ENCODE data around the gene IRAK2.

IRAK2 gene

GRCh38 chr3:10287936-10288574 lies 123.3 kb downstream of the IRAK2 start:
- Histone ChIP-seq H3K36me3 (ENCODE audit: insufficient read depth, low read length) (no peaks in the 10 kb centered on the region), H3K4me3 (no peak overlapping the region), H3K9me3 (ENCODE audit: low read depth, low read length) (no peaks in the 10 kb centered on the region), H3K9ac (ENCODE audit: insufficient read length) (no peak overlapping the region), H3K27ac (no peak overlapping the region)
- no peak for DNase-seq (ENCODE audit: low read depth, low spot score)
- TF ChIP-seq FOXP2 (optimal IDR thresholded peaks at IDR 0.05; ENCODE audit: control extremely low read depth, extremely low read length, insufficient read depth) (no peak), EZH2 (IDR thresholded peaks at IDR 0.05) (no peak), POLR2AphosphoS5 (IDR thresholded peaks at IDR 0.05; ENCODE audit: borderline replicate concordance, low read depth, low read length) (no peak)

DNA sequence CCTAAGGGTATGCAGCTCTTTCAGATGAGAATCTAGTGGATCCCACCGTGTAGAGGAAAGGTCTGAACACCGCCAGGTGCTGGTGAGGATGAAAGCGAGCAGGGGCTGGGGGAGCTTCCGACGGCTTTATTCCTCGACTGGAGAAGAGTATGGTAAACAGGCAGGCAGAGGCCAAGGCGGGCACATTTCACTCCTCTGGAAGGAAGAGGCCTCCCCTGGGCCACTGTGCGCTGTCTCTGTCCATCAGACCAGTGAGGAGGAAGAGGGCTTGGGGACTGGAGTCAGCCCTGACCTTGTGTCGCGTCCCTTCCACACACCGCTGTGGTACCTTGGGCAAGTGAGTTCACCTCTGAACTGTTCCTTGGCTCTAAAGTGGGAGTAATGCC lies 123.8 kb downstream of the IRAK2 start:
- Histone ChIP-seq H3K9me3 (ENCODE audit: low read depth, low read length) (no peaks in the 10 kb centered on the region), H3K27ac (no peak overlapping the region), H3K36me3 (ENCODE audit: insufficient read depth, low read length) (no peaks in the 10 kb centered on the region), H3K9ac (ENCODE audit: insufficient read length) (no peak overlapping the region), H3K4me3 (no peak overlapping the region)
- TF ChIP-seq EZH2 (IDR thresholded peaks at IDR 0.05) (no peak), FOXP2 (optimal IDR thresholded peaks at IDR 0.05; ENCODE audit: control extremely low read depth, extremely low read length, insufficient read depth) (no peak), POLR2AphosphoS5 (IDR thresholded peaks at IDR 0.05; ENCODE audit: borderline replicate concordance, low read depth, low read length) (no peak)
- DNase-seq (ENCODE audit: low read depth, low spot score) = no peak

DNA sequence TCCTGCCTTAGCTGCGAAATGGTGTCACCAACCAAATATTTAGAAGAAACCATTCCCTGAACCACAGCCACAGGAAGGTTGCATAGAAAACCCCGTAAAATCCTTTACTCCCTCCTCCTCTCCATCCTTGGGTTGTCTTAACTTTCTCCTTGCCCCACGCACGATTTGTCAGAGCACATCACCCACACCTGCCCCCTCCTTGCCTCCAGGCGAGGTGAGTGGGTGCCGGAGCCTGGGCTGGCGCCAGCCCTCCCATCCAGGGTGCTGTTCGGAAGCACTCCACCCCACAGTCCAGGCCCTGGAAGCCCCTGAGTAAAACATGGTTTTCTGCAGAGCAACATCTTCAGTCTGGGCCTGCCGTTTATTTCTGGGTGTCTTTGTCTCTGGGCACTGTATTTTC lies 124.4 kb downstream of the IRAK2 start:
- H3K9ac ChIP-seq (ENCODE audit: insufficient read length) = no peak overlapping the region
- no peak overlapping the region for H3K27ac ChIP-seq
- H3K36me3 ChIP-seq (ENCODE audit: insufficient read depth, low read length) = no peaks in the 10 kb centered on the region
- TF ChIP-seq EZH2 (IDR thresholded peaks at IDR 0.05) = no peak
- no peak for TF ChIP-seq POLR2AphosphoS5 (IDR thresholded peaks at IDR 0.05; ENCODE audit: borderline replicate concordance, low read depth, low read length)
- no peak for TF ChIP-seq FOXP2 (optimal IDR thresholded peaks at IDR 0.05; ENCODE audit: control extremely low read depth, extremely low read length, insufficient read depth)
- no peaks in the 10 kb centered on the region for H3K9me3 ChIP-seq (ENCODE audit: low read depth, low read length)
- H3K4me3 ChIP-seq = no peak overlapping the region
- no peak for DNase-seq (ENCODE audit: low read depth, low spot score)

DNA sequence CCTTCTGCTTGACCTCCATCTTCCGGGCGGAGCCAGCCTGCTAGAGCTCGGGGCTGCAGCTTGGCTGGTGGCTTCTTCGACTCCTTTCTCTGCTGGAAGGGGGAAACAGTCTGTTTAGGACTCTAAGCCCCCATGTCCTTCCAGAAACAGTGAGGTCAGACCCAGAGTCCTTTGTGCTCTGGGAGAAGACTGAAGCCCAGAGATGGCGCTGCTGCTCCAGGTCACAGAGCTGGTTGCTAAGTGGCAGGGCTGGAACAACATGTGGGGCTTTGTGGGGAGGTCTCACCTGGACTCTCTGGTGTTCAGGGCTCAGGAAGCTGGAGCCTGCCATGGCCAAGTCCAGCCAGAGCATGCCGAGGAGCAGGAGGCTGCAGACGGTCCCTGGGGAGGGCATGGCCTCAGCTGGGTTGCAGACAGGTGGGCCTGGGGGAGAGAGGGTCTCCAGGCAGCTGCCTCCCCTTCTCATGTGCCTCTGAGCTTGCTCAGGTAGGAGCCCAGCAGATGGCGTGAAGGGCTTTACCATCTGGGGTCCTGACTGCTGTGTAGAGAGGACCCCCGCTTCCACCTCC lies 125.2 kb downstream of the IRAK2 start:
- Histone ChIP-seq H3K36me3 (ENCODE audit: insufficient read depth, low read length) (no peaks in the 10 kb centered on the region), H3K27ac (no peak overlapping the region), H3K9me3 (ENCODE audit: low read depth, low read length) (no peaks in the 10 kb centered on the region), H3K9ac (ENCODE audit: insufficient read length) (no peak overlapping the region), H3K4me3 (no peak overlapping the region)
- no peak for TF ChIP-seq POLR2AphosphoS5 (IDR thresholded peaks at IDR 0.05; ENCODE audit: borderline replicate concordance, low read depth, low read length)
- TF ChIP-seq FOXP2 (optimal IDR thresholded peaks at IDR 0.05; ENCODE audit: control extremely low read depth, extremely low read length, insufficient read depth) = no peak
- no peak for TF ChIP-seq EZH2 (IDR thresholded peaks at IDR 0.05)
- DNase-seq (ENCODE audit: low read depth, low spot score) = no peak

DNA sequence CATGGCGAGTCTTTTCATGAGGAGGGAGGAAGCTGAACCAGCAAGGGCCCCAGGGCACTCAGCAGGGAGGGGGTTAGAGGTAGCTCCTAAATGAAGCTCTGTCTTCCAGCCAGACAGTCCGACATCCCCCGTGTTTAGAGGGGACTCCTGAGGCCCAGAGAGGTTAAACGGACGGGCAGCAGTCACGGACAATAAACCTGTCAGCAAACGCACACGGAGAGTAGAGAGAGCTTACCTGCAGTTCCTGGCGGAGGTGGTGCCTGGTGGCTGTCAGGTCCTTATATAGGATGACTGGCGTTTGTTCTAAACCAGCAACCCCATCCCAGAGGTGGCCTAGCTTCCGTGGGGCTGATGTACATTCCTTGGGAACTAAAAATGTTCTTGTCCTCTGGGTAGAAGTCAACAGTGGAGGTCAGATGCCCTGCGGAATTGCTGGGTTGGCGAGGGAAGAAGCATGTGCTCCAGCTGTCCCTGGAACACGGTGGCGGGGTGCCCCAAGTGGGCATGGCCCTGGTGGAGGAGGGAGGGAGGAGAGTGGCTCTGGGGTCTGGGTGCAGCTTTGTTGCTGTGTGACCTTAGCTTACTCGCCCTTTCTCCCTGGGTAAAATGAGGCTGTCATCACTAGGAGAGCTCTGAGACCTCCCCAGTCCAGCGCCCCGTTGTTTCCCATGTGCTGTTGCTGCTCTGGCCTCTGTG lies 125.9 kb downstream of the IRAK2 start:
- Histone ChIP-seq H3K27ac (no peak overlapping the region), H3K9ac (ENCODE audit: insufficient read length) (no peak overlapping the region), H3K4me3 (no peak overlapping the region), H3K9me3 (ENCODE audit: low read depth, low read length) (no peaks in the 10 kb centered on the region), H3K36me3 (ENCODE audit: insufficient read depth, low read length) (no peaks in the 10 kb centered on the region)
- no peak for DNase-seq (ENCODE audit: low read depth, low spot score)
- TF ChIP-seq POLR2AphosphoS5 (IDR thresholded peaks at IDR 0.05; ENCODE audit: borderline replicate concordance, low read depth, low read length) (no peak), FOXP2 (optimal IDR thresholded peaks at IDR 0.05; ENCODE audit: control extremely low read depth, extremely low read length, insufficient read depth) (no peak)

DNA sequence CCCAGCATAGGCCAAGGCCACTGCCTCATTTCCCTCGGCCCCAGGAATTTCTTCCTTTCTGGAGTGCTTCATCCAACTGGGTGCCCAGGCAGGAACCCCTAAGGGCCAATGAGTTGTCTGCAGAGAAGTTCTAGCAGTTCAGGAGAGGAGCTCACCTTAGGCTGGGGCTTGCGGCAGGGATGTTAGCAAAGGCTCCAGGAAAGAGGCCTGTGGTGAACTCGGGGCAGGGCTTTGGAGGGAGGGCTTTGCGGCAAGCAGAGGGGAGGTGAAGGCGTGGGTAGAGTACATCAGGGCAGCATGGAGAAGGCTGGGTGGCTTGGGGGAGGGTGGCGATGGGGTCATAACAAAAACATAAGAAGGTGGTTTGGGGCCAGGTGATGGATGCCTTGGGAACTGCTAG lies 126.9 kb downstream of the IRAK2 start:
- Histone ChIP-seq H3K4me3 (no peak overlapping the region), H3K9ac (ENCODE audit: insufficient read length) (no peak overlapping the region), H3K36me3 (ENCODE audit: insufficient read depth, low read length) (no peaks in the 10 kb centered on the region), H3K9me3 (ENCODE audit: low read depth, low read length) (no peaks in the 10 kb centered on the region), H3K27ac (no peak overlapping the region)
- no peak for TF ChIP-seq EZH2 (IDR thresholded peaks at IDR 0.05)
- TF ChIP-seq FOXP2 (optimal IDR thresholded peaks at IDR 0.05; ENCODE audit: control extremely low read depth, extremely low read length, insufficient read depth) = no peak
- TF ChIP-seq POLR2AphosphoS5 (IDR thresholded peaks at IDR 0.05; ENCODE audit: borderline replicate concordance, low read depth, low read length) = no peak
- no peak for DNase-seq (ENCODE audit: low read depth, low spot score)

DNA sequence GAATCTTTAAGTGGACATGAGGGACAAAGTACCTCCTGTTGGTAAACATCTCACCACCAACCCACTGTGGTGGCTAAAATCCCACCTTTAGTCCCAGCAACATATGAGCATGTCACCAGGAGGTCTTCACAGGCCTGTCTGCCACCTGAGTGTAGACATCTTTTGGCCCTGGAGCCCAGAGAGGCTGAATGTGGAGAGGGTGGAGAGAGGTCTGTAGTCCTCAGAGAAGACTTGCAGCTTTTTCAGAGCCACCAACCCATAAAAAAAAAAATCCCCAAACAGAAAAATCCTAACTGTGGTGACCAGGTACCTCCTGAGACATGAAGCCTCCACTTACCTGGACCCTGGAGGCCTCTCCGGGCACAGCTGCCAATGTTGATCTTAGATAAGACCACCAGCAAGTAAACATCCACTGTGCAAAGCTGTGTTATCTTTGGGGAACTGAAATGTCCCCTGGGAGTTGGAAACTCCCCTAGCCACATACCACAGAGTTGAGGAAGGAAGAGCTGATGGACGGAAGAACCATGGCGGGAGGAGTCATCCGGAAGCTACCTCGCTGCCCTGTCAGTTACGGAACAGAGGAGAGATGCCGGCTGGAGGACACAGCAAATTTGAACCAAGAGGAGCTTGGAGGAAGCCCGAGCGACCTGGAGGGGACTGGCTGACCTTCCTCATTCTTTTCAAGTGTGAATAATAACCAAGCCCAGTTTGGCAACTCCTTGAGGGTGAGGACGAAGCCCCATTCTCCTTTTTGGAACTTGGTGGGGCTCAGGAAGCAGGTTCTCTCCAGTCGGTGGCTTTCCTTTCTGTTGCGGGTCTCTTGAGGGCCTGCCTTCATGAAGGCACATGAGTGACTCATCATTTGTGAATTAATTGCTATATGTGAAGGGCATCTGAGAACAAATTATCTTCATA lies 128.0 kb downstream of the IRAK2 start, which contains the start of gene GHRL:
GHRL (minus strand) TSS at position 443 of the 915 bp plus-strand sequence. CDS start 2,767 bp downstream, outside the sequence.
- TF ChIP-seq EZH2 (IDR thresholded peaks at IDR 0.05) = no peak
- no peak for DNase-seq (ENCODE audit: low read depth, low spot score)
- no peaks in the 10 kb centered on the region for H3K9me3 ChIP-seq (ENCODE audit: low read depth, low read length)

More for the DNA sequence above, 128.0 kb downstream of the IRAK2 start, which contains the start of gene GHRL:
- Histone ChIP-seq H3K36me3 (ENCODE audit: insufficient read depth, low read length) (no peaks in the 10 kb centered on the region), H3K27ac (no peak within 1 kb of the TSS), H3K4me3 (no peak within 1 kb of the TSS), H3K9ac (ENCODE audit: insufficient read length) (no peak within 1 kb of the TSS)

Measured in SK-N-MC (cell line).